NCI-H1436 (cell line): ENCODE data around the gene SPNS2.

Experiments
- DNase-seq: peaks from one replicate; lab custom pipeline; 2025; lab: John Stamatoyannopoulos, UW

The SPNS2 gene

DNA sequence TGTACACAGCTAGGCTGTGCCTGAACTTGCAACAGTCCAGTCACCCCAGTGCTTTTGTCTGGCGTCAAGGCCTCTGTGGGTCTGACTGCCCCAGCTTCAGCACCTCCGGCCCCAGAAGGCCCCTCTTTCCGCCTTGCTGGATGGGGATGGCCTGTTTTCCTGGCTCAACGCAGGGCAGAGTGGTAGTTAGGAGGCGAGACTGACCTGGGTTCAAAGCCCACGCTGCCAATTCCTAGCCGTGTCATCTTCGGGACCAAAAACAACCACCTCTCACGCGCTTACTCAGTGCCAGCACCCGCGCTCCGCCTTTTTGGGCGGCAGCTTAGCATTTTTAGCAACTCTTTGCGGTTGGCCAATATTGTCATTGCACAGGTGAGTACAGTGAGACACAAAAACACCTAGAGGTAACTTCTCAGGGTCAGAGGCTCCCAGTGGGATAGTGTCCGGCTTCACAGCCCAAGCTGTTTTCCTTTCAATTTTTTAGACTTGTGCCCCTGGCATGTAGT is 51.9 kb downstream of the SPNS2 start:
- no peak for DNase-seq

- DNase-seq: no peak
These were observed 52.5 kb downstream of the SPNS2 start for GRCh38 chr17:4551141-4551540.

DNA sequence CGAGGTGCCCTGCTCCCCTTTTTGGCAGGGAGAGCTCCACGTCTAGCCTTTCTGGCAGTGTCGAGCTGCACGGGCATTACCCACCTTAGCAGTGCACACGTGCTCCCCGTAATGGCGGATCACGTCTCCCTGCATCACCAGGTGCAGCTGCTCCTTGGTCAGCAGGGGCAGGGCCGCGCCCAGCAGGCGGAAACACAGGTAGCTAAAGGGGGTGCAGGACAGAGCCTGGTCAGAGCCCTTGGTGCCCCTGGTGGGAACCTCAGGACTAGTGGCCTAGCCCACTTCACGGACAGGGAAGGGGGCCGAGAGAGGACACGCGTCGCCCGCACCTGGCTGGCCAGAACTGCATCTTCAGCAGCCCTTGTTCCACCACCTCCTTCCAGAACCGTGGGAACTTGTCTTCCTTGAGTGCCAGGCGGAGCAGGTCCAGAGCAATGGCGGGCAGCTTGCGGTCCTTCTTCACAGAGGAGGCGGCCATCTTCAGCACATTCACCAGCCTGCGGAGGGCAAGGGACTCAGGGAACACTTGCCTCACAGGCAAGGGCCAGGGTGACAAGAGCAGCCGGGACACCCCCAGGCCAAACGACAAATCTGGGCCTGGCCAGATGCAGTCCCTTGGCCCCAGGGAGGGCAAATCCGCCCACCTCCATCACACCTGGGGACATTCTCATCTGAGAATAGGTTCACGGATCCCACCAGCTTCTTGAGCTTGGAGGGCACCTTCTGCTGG is 53.3 kb downstream of the SPNS2 start:
- DNase-seq: no peak

GRCh38 chr17:4553669-4554068 is 55.0 kb downstream of the SPNS2 start:
- no peak for DNase-seq

GRCh38 chr17:4554441-4554996 is 55.8 kb downstream of the SPNS2 start:
- no peak for DNase-seq

- DNase-seq: peak; percentile 96
These were observed 56.5 kb downstream of the SPNS2 start, which contains the start of gene MYBBP1A for GRCh38 chr17:4554997-4555799. Gene MYBBP1A, minus strand, starts transcription at chr17:4555384. Its CDS starts 60 bp downstream, at chr17:4555324.

GRCh38 chr17:4555873-4556759 is 57.4 kb downstream of the SPNS2 start:
- DNase-seq: no peak

DNA sequence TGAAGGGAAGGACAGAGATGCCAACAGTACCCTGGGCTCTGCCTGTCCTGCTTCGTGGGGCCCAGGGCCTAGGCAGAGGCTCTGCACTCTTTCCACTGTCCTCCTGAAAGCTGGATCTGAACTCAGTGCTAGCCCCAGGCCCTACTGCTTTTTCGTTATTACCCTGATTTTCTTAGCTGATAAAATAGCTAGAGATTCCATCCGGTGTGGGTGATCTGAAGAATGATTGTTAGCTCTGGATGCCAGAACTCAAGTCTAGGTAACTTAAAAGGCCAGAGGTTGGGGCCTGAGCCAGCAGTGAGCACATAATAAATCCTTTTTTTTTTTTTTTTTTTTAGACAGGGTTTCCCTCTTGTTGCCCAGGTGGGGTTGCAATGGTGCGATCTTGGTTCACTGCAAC is 58.3 kb downstream of the SPNS2 start:
- no peak for DNase-seq

GRCh38 chr17:4557626-4558346 is 59.1 kb downstream of the SPNS2 start:
- no peak for DNase-seq

DNA sequence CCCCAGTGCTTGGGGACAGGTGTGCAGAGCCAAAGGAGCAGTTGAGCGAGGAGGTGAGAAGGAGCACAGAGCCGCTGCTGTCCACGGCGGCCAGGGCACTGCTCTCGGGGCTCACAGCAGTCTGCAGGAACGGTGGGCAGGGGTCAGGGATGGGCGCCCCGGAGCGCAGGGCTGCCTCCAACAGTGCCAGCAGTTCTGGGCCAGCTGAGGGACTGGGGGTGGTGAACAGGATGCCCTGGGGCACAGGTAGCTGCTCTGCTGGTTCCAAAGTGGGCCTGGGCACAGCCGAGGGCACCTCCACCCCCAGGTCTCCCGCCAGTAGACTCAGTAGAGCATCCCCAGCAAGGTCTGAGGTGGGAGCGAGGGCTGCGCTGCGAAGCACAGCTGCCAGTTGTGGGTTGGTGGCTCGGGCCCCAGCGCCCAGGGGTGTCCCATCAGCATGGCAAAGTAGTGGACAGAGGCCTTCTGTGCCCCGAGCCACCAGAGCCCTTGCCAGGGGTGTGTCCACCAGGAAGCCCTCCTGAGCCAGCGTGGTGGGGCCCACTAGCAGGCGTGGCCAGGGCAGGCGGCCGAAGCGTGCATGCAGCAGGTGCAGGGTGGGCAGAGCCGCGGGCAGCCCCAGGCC is 59.8 kb downstream of the SPNS2 start:
- DNase-seq: no peak

GRCh38 chr17:4559139-4559791 is 60.6 kb downstream of the SPNS2 start:
- no peak for DNase-seq

DNA sequence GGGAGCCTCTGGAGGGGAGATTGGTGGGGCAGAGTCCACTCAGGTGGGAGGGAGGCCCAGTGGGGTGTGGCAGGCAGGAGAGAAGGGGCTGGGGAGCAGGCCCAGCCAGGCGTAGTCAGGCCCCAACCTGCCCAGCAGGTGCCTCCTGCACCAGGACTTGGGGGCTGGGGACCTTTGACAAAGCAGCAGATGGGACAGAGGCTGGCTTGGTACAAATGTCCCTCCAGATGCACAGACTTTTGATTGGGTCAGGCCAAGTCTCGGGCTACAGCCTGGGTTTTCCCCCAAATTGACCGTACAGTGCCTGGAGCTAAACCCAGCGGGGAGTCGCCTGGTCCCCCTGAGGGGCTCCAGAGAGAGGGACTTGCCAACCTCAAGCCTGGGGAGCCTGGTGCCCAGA is 61.3 kb downstream of the SPNS2 start:
- DNase-seq: peak; percentile 5

GRCh38 chr17:4560421-4560820 is 61.7 kb downstream of the SPNS2 start, which contains the start of gene GGT6:
Gene GGT6, minus strand, starts transcription at chr17:4560577. Its CDS starts 56 bp downstream, at chr17:4560521.
- no peak for DNase-seq

GRCh38 chr17:4560837-4561256 is 62.2 kb downstream of the SPNS2 start:
- peak; percentile 47 for DNase-seq

GRCh38 chr17:4562015-4562969 is 63.6 kb downstream of the SPNS2 start:
- DNase-seq: no peak

DNA sequence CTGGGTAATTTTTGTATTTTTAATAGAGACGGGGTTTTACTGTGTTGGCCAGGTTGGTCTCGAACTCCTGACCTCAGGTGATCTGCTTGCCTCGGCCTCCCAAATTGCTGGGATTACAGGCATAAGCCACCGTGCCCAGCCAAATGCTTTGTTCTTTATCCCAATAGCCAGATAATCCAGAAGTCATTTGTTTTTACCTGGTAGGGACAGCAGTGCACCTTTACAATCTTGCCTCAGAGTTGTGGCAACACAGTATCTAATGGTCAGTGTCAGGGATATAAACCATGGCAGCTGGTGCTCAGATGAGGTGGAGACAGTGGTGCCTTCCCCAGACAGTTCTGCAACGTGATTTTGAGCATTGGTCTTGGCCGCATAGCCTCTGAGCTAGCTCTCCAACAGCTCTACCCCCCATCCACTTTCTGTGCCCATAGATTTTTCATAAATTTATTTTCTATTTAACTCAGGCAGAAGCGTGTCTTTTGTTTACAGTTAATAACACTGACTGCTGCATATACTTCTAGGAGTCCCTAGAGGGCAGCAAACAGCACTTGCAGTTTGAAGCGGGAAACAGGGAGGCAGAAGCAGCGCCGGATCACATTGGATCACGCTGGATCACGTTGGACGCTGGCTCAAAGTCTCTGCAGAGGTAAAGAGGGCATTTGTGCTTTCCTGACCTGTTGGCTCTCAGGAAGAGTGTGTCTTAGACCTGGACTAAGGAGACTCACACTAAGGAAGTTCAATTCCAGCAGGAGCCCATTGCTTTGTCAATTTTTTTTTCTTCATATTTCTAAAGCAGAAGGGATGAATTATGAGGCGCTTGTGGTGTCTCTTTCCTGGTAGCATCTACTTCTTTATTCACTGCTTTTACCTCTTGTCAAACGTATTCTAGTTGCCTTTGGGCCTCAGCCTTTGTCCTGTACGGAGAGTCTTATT is 66.8 kb downstream of the SPNS2 start:
- peak; percentile 82 for DNase-seq

GRCh38 chr17:4566785-4567184 is 68.1 kb downstream of the SPNS2 start:
- DNase-seq: peak; percentile 47

DNA sequence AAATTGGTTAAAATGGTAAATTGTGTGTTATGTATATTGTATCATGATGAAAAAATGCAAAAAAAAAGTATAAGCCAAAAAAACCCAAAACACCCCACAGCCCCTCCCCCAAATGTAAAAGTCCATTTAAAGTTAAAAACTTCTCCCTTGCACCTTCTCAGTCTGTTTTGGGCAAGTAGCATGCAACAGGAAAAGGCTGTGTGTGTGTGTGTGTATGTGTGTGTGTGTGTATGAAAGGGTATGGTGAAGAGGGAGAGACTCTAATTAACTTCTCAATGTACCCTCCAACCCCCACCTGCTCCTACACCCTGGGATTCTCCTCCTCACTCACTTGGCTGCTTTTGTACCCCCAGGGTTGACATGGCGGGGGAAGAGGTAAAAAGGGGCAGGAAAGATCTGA is 70.9 kb downstream of the SPNS2 start:
- DNase-seq: no peak
